ENCODE measurements around the gene GID8.

The GID8 gene

DNA sequence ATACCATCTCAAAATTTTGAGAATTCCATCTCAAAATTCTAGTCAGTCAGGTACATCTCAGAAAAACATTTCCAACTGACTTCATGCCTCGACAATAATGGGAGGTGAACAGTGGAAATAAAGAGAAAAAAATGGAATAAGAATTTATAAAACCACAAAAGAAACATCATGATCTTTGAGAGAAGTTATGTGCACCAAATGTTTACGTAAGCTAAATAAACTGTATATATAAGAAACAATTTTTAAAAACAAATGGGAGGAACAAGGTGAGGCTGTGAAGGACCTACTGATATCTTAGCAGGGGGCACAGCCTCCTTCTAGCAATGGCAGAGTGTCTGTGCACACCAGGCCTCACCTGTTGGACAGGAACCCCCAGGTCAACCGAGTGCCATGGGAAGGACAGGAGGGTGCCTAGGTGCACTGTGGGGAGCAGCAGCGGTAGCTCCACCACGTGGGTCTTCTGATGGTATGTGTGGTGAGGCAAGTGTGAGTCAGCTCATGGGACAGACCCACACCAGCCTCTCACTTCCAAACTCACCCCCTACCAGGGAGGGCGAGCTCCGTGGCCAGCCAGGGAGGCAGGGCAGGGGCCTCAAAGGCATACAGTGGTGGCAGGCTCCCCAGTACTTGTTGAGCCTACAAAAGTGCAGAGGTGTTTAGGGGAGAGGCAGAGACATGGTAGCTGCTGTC lies 34.9 kb upstream of the GID8 start:
- TF ChIP-seq, protein P1, sequence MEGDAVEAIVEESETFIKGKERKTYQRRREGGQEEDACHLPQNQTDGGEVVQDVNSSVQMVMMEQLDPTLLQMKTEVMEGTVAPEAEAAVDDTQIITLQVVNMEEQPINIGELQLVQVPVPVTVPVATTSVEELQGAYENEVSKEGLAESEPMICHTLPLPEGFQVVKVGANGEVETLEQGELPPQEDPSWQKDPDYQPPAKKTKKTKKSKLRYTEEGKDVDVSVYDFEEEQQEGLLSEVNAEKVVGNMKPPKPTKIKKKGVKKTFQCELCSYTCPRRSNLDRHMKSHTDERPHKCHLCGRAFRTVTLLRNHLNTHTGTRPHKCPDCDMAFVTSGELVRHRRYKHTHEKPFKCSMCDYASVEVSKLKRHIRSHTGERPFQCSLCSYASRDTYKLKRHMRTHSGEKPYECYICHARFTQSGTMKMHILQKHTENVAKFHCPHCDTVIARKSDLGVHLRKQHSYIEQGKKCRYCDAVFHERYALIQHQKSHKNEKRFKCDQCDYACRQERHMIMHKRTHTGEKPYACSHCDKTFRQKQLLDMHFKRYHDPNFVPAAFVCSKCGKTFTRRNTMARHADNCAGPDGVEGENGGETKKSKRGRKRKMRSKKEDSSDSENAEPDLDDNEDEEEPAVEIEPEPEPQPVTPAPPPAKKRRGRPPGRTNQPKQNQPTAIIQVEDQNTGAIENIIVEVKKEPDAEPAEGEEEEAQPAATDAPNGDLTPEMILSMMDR (IDR thresholded peaks at IDR 0.05), result no peak
- no peak for DNase-seq (ENCODE audit: low spot score)
- no peak overlapping the region for H3K27ac ChIP-seq
- no peak overlapping the region for H3K4me3 ChIP-seq

DNA sequence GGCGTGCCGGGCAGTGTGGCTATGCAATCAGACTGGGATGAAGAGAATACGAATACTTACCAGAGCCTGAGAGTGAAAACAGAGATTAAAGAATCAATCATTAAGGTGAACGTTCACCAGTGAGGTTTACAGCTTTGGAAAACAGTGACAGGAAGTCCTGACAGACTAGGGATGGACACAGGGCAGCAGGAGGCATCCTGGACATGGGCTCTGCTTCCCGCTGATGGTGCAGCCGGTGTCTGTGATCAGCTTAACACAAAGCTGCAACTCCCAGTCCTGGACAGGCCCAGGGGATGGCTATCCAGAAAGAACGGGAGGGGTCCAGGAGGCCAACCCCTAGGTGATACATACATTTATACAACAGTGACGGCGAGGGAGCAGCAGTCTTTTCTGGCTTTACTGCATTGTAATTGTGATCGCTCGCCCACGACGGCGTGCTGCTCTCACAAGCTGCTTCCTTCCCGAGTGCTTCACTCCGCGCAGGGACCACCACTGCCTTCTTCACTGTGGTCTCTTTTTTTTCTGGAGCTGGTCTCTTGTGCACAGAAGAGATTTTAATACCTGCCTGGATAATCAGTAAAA lies 32.3 kb upstream of the GID8 start:
- TF ChIP-seq, protein P1 (IDR thresholded peaks at IDR 0.05), result no peak
- no peak overlapping the region for H3K27ac ChIP-seq
- H3K4me3 ChIP-seq, result no peak overlapping the region
- no peak for DNase-seq (ENCODE audit: low spot score)

DNA sequence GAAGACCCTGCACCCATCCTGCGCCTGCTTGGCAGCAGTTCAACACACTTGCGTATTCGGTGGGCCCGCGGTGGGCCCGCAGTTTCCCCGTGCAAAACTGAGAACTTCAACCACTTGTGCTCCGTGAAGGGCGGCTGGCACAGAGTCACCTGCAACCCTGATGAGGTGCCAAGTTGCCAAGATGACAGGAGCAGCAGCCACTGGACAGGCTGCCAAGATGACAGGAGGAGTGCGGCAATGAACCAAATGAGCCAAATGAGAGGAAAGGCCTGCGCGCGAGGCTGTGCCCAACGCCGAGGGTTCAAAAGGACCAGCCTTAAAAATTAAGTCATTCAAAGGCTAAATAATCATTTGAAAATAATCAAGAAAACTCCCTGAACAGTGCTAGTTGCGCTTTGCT lies 31.7 kb upstream of the GID8 start:
- no peak for DNase-seq (ENCODE audit: low spot score)
- H3K27ac ChIP-seq, result no peak overlapping the region
- TF ChIP-seq, protein P1 (IDR thresholded peaks at IDR 0.05), result no peak
- no peak overlapping the region for H3K4me3 ChIP-seq

DNA sequence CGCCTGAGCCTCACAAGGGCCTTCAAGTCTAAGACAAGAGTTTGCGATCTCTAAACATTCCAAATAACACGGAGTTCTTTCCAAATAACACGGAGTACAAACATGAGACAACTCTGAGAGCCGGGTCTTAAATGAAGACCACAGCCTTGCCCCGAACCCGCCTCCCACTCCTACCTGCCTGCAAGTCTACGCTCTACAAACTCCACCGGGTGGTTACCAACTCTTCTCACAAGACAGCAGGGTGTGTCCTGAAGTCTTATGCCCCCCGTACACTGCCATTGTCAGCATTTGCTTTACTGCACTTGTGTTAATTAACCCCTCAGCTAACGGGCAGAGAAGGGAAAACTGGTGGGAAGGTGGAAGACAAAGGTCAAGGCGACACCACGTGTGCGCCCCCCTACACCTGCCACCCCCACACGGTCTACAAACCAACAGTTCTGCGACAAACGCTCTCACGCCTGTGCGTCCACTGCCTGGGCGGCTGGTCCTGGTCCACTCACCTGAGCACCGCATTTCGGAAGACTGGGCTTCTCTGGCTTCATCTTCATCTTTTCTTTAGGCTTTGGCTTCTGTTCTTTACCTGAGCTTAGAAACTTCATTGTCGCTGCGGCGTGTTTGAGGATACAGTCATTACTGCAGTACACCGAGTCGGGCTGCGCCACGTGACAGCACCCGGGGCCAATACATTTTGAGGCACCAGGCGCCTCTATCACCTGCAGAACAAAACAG lies 31.1 kb upstream of the GID8 start:
- TF ChIP-seq, protein P1 (IDR thresholded peaks at IDR 0.05), result no peak
- H3K27ac ChIP-seq, result no peak overlapping the region
- DNase-seq (ENCODE audit: low spot score), result no peak
- no peak overlapping the region for H3K4me3 ChIP-seq

- TF ChIP-seq, protein P1 (IDR thresholded peaks at IDR 0.05), result no peak
- Histone ChIP-seq H3K27ac (no peak overlapping the region), H3K4me3 (no peak overlapping the region)
- DNase-seq (ENCODE audit: low spot score), result no peak
Measured at GRCh38 chr20:62907384-62908317, 30.3 kb upstream of the GID8 start.

GRCh38 chr20:62908971-62909791 lies 28.8 kb upstream of the GID8 start:
- H3K4me3 ChIP-seq, result no peak overlapping the region
- no peak for DNase-seq (ENCODE audit: low spot score)
- TF ChIP-seq, protein P1 (IDR thresholded peaks at IDR 0.05), result no peak
- H3K27ac ChIP-seq, result no peak overlapping the region
